Endothelial cell of coronary artery (primary cell): ENCODE measurements around the gene SLC27A2. TPM values are rescaled to one million over a fixed set of nuclear protein-coding genes. Genes with fewer than 3 reads are reported as not detected.

Experiments
- total RNA-seq: library from RNA; depleted of rRNA; stranded (reverse); fragments of >200 nt; gene quantifications from 2 replicates; pipeline ENCODE4 v1.2.3, GENCODE V29; 2014

The SLC27A2 gene
- not detected in 2 replicates for total RNA-seq

DNA sequence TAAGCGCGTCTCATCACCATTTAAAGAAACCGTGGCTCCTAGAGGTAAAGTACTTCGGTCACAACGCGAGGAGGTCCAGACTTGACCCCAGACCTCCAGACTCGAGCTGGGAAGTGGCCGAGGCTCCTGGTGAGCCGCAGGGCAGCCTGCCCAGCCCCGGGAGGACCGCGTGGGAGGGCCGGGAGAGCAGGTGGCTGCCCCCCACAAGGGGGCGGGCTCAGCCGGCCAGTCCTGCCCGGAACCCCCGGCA, at the start of gene SLC27A2:
TSS of gene SLC27A2 (plus strand) at position 228 of the 250 bp plus-strand sequence. CDS start 232 bp downstream, outside the sequence.

DNA sequence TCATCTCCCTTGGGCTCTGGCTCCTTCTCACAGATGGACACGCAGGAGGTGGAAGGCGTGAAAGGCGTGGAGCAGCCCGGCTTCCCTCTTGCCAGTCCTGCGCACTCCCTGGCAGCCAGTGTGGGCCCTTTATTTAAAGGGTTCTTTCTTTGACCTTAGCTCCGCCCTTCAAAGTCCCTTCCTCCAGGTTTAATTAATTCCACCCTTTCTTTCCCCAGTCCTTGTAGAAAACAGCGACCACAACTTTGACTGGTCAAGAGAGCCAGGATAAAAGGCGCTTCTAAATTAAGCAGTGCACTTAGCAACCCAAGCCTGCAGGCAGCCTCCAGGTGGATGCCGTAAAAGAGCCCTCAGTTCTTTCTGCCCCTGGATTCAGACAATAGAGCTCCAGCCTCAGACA, 83.6 kb downstream of the SLC27A2 start, which contains the start of gene HDC:
TSS of gene HDC (minus strand) at position 107 of the 400 bp plus-strand sequence. CDS start at position 4, 103 bp downstream.

Other genes starting within 250 kb of the SLC27A2 start
- under 0.01 TPM in 1 of 2 replicates, not detected in the other for gene ATP8B4, start 63.0 kb upstream of the SLC27A2 start, total RNA-seq
- gene HDC, start 83.5 kb downstream of the SLC27A2 start, total RNA-seq = not detected in 2 replicates
- 66.9 and 97.1 TPM in 2 replicates for gene GABPB1, start 173.0 kb downstream of the SLC27A2 start, total RNA-seq
- gene USP8, start 242.2 kb downstream of the SLC27A2 start, total RNA-seq = 35.1 and 39.7 TPM in 2 replicates